ENCODE results near the gene TSC22D1.

- no peak for TF ChIP-seq CTCF (conservative IDR thresholded peaks at IDR 0.05; ENCODE audit: low read depth, low read length)
- no peak for TF ChIP-seq EZH2phosphoT487 (IDR thresholded peaks at IDR 0.05; ENCODE audit: borderline replicate concordance, low read length)
- TF ChIP-seq EZH2 (IDR thresholded peaks at IDR 0.05; ENCODE audit: low read length, unreplicated experiment) = no peak
Measured at GRCh38 chr13:44397766-44398223, 178.3 kb downstream of the TSC22D1 start.
